ENCODE measurements around the gene CUX1.
"Not testable (repeated sequence)": the region's sequence is repeated elsewhere in the genome, so short reads cannot be mapped to it uniquely, and the experiment has no call there.

The CUX1 gene

DNA sequence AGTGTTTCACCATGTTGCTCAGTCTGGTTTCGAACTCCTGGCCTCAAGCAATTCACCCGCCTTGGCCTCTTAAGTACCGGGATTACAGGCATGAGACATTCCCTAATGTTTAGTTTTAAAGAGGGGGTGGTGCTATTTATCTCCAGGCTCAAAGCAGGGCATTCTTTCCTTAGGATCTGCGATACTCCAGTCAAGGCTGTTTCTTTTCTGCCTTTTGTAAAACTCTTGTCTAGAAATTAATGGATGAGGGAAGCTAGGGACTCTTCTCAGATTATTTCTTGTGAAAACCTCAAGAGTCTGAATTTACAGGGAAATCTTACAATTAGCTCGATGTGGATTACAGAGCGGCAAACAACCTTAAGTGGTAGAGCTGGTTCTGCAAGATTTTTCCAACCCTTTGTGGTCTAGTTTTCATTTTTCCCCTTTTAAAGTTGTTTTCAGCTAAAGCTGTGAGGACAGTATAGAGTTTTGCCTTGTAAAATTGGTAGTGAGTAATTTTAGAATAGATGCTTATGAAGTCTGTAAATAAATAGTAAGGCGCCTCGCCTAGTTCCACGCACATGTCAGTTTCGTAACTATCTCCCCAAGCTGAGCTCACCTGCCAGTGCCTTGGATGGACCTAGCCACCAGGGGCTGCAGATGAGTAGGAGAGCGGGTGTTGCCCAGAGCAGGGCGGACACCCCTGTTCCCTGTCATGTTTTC is 53.1 kb downstream of the CUX1 start:
- no peak for DNase-seq

DNA sequence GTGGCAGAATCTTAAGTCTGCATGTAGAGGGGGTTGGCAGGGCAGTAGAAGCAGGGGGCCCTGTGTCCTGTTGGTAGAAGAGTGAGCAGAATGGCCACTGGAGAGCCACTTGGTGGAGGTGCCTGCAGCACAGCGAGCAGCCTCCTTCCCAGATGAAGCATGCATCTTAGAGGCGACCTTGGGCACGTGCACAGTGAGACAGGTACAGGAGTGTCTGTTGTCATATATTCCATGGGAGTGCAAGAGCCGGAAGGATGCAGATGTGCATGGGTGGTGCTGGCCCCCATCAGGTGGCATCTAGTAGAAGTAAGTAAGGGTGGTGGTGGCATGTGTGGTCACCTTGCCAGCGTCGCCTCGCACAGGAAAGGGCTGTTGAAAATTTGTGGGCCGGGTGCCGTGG is 53.9 kb downstream of the CUX1 start:
- DNase-seq = no peak

DNA sequence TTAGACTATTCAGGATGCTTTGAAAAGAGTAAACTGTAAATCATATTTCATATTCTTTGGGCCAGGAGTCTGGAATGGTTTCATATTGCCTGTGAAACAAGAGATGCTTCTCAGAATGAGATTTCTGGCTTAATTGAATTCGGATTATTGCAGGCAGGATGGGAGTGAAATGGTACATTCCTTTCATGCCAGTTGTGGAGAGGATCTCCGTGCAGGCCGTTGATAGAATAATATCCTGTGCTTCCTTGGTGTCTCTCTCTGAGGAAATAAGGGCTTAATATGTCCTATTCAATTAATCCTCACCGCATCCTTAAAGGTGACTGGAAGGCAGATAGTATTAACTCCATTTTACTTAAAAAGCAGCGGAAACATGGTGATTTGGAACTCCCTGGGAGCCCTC is 56.6 kb downstream of the CUX1 start:
- no peak for DNase-seq

- DNase-seq = no peak
These were observed 57.9 kb downstream of the CUX1 start for GRCh38 chr7:101875283-101875846.

DNA sequence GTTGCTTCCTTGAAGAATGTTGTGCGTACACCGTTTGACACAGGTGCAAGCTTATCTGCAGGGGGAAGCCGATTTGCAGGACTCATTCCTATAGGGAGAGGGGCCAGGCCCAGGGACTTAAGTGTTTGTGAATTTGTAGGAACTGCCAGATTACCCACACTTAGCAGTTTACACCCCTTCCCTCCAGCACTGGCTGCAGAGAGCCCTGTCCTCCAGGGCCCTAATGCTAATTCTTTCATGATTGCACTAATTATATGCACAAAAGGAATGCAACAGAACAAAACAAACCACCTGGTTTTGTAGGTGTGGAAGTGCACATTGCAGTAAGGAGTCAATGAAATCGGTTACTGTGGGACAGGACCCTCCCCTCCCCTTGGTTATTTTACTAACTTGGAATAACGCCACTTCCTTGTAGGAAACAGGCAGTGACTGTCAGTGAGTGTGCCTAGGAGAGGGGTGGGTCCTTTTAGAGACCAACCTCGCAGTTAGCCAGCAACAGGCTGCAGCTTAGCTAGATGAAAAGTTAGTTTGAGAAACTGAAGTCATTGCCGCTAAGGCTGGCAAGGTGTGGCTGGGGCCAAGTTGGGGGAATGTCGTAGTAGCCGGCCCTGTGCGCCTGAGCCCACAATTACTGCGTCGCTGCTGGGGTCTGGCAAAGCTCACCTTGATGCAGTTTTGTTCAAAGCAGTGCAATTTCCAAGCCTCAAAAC is 60.6 kb downstream of the CUX1 start:
- no peak for DNase-seq

GRCh38 chr7:101878938-101879337 is 61.5 kb downstream of the CUX1 start:
- no peak for DNase-seq

DNA sequence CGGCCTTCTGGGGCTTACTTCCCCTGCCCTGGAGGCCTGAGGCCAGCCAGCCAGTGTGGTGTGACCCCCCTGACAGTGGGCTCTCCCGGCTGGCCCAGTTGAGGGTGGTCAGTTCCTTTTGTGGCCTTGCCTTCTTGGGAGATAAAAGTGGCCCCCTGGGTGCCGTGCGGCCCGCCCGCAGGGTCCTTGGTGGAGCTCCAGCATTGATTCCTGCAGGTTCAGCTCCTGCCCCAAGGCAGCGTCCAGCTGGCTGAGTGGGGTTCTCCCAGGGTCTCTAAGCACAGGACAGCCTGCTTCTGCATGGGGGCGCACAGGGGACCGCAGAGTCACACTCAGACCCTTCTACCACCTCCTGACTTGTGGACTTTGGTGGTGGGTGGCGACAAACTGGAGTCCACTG is 62.1 kb downstream of the CUX1 start:
- no peak for DNase-seq

DNA sequence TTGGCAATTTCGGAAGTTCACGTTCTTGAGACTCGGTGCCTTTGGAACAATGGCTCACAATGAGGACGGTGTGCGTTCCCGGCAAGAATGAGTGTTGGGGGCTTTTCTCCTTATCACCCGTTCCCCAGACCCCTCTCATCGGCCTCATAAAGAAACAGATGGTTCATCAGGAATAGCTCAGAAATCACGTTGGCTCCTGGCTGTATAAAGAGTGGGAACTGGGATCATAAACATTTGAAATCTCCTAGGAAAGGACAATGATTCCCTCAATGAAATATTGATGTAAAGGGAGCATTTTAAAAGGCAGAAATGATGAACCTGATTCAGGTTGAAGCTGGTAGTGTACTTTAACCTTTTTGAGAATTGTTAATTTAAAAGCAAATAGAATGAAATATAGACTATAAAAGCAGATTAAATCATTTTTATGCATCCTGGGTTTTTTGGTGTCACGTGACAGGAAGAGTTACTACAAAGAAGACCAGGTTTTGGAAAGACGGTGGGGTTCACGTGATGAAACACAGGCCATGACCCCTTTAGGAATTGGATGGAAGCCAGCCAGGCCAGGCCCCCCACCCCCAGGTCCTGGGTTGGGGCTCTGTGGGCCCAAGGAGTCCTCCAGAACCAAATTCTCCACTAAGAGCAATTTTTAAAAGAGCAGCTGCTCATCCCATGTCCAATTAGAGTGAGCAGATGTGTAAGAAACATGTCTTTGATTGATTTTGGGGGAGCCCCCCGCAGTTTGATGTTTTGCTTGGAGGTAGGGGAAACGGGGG is 63.0 kb downstream of the CUX1 start:
- DNase-seq = no peak

- DNase-seq = no peak
These were observed 64.6 kb downstream of the CUX1 start for GRCh38 chr7:101882005-101882421.

GRCh38 chr7:101882595-101883564 is 65.5 kb downstream of the CUX1 start:
- DNase-seq = peak; percentile 64

DNA sequence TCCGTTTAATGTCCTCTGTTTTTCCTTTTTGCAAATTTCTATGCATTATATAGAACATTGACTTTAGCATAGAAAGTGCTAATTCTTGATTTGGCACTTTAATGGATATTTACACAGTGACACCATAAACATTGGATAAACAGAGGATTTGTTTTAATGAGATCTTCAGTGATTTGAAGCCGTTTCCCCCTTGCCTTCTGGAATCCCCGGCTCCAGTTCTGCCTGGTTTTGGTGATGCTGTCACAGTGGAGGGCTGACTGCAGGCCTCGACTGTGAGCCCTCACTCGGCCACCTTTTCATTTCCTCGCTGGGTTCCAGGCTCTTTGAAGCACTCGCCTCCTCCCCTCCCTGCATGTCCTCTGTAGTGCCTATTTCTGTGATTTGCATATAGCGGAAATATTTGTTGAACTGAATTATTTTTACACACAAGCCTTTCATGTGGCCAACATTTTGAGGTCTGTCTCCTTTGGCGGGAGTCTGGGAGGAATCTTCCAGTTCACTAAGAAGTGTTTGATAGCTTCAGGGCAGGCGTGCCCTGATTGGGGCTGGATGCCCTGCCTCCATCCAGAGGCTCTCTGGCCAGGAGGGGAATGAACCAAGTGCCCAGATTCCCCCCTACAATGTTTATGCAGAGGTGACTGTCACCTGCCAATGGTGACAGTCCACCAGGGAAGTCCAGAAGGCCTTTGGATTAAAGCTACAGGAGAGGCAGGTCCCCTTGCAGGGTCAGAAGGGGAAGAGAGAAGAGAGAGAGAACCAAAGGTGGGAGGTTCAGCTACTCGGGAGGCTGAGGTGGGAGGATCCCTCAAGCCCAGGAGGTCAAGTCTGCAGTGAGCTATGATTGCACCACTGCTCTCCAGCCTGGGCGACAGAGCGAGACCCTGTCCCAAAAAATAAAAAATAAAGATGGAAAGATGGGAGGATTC is 67.5 kb downstream of the CUX1 start:
- no peak for DNase-seq

DNA sequence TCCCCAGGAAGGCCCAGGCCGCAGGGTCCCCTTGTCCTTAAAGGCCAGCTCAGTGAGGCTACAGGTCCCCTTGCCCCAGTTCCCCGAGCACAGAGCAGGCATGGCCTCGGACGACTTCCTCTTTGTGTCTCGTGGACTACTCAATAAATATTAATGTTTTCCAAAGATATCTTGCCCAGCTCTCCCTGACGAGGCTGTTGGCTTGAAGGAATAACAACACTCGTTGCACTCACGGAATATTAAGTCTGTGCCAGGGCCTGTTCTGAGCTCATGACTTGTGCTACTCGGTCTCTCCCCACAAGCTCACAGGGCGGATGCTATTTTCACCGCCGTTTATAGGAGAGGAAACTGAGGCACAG is 68.2 kb downstream of the CUX1 start:
- no peak for DNase-seq

DNA sequence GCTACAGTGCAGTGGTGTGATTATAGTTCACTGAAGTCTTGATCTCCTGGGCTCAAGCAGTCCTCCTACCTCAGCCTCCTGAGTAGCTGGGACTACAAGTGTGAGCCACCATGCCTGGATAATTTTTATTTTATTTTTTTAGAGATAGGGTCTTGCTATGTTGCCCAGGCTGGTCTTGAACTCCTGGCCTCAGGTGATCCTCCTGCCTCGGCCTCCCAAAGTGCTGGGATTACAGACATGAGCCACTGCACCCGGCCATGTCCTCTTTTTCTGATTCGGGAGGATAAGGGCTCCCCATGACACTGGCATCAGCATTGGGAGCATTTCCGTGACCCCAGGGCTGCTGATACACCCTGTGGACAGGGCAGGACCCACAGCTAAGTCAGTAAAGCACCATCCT is 69.9 kb downstream of the CUX1 start:
- not testable (repeated sequence) for DNase-seq

- not testable (repeated sequence) for DNase-seq
These were observed 71.1 kb downstream of the CUX1 start for GRCh38 chr7:101888564-101888963.

DNA sequence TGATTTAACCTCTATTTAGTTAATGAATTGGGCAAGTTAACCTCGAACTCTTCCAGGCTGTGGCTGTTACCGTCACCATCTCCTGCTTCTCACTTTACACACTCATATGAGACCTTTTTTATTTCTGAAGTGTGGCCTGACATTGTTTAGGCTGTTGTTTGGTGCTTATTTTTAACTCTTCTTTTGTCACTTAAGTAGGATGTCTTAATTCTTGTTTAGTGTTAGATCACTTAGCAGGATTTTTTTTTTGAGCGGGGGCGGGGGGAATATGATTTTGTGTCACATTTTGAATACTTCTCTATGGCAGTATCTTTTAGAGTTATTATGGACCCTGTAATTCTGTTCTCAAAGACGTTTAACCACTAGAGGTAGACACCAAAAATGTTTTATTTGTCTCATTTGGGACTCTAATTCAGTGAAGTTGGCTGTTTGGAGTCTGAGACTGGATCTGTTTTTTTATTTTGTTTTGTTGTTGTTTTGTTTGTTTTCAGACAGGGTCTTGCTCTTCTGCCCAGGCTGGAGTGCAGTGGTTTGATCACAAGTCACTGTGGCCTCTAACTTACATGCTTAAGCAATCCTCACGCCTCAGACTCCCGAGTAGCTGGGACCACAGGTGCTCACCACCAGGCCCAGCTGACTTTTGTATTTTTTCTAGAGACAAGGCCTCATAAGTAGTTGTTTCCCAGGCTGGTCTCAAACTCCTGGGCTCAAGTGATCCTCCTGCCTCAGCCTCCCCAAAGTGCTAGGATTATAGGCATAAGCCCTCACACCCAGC is 73.5 kb downstream of the CUX1 start:
- DNase-seq = no peak

DNA sequence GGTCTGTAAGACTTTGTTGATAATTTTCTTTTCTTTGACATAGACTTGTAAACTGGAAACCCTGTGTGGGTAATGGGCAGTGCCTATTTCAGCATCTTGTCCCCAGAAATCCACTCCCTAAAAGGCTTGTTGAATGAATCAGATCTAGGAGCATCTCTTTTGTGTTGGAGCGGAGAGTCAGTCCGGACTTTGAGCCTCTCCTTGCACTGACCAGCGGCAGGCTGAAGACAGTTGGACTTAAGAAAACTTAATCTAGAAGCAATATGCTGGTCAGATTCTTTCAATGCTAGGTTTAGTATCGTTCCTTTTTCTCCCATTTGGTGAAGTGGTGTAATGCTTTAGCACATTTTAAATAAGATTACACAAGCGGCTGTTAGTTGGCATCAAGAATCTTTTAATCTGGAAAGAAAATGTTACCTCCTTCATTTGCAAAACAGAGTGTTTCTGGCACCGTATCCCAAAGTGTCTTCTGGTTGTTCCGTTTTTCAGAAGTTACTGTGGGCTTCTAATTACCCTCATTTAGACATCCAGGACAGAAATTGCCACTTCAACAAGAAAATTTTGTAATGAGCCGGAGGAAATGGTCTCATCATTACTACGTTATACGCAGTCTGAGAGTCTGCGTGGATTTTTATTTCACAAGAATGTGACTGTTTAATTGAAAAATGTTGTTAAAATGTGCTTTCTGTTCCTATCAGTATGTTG is 74.7 kb downstream of the CUX1 start:
- no peak for DNase-seq

DNA sequence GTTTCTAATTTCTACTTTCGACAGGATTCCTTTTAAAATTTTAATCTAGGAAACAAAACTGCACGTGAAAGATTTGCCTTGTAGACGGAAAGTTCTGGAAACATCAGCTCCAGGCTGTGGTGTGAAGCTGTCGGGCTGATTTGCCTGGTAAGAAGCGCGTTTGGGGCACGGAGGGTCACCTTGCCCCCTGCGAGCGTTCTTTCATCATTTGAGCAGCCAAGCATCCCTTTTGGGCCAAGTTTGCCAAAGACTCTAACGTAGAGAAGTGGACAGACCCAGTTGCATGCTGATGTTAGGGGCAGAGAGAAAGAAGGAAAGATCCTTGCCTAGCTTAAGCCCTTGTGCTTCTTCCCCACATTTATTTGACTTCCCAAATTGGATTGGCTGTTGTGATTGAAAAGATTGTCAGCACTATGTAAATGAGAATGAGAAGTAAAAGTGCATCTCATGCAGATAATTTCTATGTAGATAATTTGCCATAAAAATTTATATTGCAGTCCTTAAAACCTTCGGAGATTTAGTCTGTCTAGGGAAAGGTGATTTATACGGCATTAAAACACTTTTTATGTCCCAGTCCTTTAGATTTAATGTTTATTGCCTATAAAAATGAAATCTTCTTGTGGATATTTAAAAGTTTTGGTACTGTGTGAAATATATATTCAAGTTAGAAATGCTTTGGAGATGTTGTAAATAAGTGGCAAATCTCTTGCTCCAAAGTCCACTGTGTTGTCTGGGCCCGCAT is 76.1 kb downstream of the CUX1 start:
- no peak for DNase-seq

- DNase-seq = no peak
These were observed 78.9 kb downstream of the CUX1 start for GRCh38 chr7:101896316-101896715.

DNA sequence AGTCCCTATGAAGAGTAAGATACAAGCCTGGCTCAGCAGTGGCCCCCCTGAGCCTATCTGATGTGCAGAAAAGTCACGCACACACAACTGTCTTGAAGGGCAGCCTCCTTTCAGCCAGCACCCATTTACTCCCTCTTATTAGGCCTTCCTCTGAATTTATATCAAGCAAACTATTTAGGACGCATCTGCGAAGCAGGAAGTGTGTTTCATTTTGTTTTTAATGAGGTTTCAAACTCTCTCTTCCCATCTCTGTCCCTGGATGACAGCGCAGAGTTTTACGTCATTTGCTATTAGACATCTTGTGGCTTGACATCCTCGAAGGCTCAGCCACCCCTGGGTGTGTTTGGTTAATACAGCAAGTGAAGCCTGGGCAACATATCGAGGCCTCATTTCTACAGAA is 79.5 kb downstream of the CUX1 start:
- DNase-seq = no peak

All from GOT3 (cell line).